Measurements from ENCODE around the gene CYSLTR2. TPM values are rescaled to one million over a fixed set of nuclear protein-coding genes. Genes with fewer than 3 reads are reported as not detected.

CYSLTR2 gene, protein sequence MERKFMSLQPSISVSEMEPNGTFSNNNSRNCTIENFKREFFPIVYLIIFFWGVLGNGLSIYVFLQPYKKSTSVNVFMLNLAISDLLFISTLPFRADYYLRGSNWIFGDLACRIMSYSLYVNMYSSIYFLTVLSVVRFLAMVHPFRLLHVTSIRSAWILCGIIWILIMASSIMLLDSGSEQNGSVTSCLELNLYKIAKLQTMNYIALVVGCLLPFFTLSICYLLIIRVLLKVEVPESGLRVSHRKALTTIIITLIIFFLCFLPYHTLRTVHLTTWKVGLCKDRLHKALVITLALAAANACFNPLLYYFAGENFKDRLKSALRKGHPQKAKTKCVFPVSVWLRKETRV
- not detected in 2 replicates for polyA plus RNA-seq

GRCh38 chr13:48653472-48653939 is at the start of gene CYSLTR2:
CYSLTR2 (plus strand) TSS chr13:48653929; CDS start chr13:48706818, 52,889 bp downstream.

Other genes starting within 250 kb of the CYSLTR2 start
- 1.7 and 3.5 TPM in 2 replicates for gene LPAR6, start 240.8 kb upstream of the CYSLTR2 start, polyA plus RNA-seq
- 21.1 and 21.6 TPM in 2 replicates for gene RCBTB2, start 120.8 kb upstream of the CYSLTR2 start, polyA plus RNA-seq